Epithelial cell of alveolus of lung (primary cell): ENCODE data around the gene ESPNL. TPM values are rescaled to one million over a fixed set of nuclear protein-coding genes. Genes with fewer than 3 reads are reported as not detected.

Experiments used
- total RNA-seq: library from RNA; depleted of rRNA; stranded (reverse); fragments of >200 nt; gene quantifications from 2 replicates; pipeline ENCODE4 v1.2.1, GENCODE V29; 2015

ESPNL gene
- total RNA-seq, result 0.39 and 2.9 TPM in 2 replicates

GRCh38 chr2:238100049-238100820 lies at the start of gene ESPNL:
ESPNL (plus strand) TSS chr2:238100340; CDS start chr2:238100420, 80 bp downstream.

GRCh38 chr2:238060542-238061314 lies 39.4 kb upstream of the ESPNL start, which contains the start of gene SCLY:
SCLY (plus strand) TSS chr2:238061001; CDS start chr2:238061055, 54 bp downstream.

GRCh38 chr2:238138331-238139195 lies 38.4 kb downstream of the ESPNL start, which contains the start of gene KLHL30:
KLHL30 (plus strand) TSS chr2:238138668; CDS start chr2:238140755, 2,087 bp downstream.

DNA sequence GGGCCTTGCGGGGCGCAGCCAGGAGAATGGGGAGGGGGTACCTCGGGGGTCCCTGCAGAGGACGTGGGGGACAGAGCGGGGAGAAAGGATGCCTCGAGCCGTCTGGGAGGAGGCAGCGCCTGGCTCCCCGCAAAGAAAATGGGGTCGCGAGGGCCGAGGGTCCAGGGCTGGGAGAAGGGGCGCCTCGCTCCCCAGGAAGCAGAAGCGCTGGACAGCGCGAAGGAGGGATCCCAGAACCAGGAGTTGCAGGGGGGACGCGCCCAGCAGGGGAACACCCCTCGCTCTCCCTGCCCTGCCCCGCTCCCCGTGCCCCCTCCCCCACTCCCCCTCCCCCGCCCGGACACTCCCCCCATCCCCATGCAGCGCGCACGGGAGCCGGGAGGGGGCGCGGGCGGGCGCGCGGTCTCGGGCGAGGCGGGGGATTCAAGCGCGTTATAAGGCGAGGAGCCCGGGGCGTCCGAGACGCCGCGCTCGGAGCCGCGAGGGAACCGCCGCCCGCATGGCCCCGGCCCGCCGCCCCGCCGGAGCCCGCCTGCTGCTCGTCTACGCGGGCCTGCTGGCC lies 58.5 kb downstream of the ESPNL start, which contains the start of gene ERFE:
Gene ERFE (plus strand): TSS at position 462 of the 562 bp plus-strand sequence. CDS start 38 bp downstream, at position 500.

Other genes with a start within 250 kb of the ESPNL start
- gene RAMP1, start 240.7 kb upstream of the ESPNL start, total RNA-seq, result 21.7 and 43.8 TPM in 2 replicates
- gene UBE2F, start 133.3 kb upstream of the ESPNL start, total RNA-seq, result 41.0 and 74.6 TPM in 2 replicates
- 9.7 and 20.0 TPM in 2 replicates for gene SCLY, start 39.3 kb upstream of the ESPNL start, total RNA-seq
- 0.32 TPM in 1 of 2 replicates, not detected in the other for gene KLHL30, start 38.3 kb downstream of the ESPNL start, total RNA-seq
- 2.4 and 9.1 TPM in 2 replicates for gene ERFE, start 58.6 kb downstream of the ESPNL start, total RNA-seq
- gene ILKAP, start 103.4 kb downstream of the ESPNL start, total RNA-seq, result 10.2 and 12.2 TPM in 2 replicates
- gene HES6, start 139.7 kb downstream of the ESPNL start, total RNA-seq, result 2.2 and 4.1 TPM in 2 replicates
- 1.6 and 1.8 TPM in 2 replicates for gene PER2, start 188.3 kb downstream of the ESPNL start, total RNA-seq
- 4.7 and 11.4 TPM in 2 replicates for gene TRAF3IP1, start 220.2 kb downstream of the ESPNL start, total RNA-seq